Activated CD4-positive, alpha-beta T cell treated with anti-CD3 and anti-CD28 coated beads, Interleukin-2, amount 50 U/mL, for 24 hours (primary cell): Measurements from ENCODE around the gene ANKMY2.
"Not testable (repeated sequence)": the region's sequence is repeated elsewhere in the genome, so short reads cannot be mapped to it uniquely, and the experiment has no call there.

ENCODE experiments used
- DNase-seq, 2 donors: peaks; one replicate each; pipeline ENCODE4 v3.0.0-alpha.2; 2020; ENCODE audit warnings: low read depth in 1 of 2, low spot score in 1 of 2

ANKMY2 gene

DNA sequence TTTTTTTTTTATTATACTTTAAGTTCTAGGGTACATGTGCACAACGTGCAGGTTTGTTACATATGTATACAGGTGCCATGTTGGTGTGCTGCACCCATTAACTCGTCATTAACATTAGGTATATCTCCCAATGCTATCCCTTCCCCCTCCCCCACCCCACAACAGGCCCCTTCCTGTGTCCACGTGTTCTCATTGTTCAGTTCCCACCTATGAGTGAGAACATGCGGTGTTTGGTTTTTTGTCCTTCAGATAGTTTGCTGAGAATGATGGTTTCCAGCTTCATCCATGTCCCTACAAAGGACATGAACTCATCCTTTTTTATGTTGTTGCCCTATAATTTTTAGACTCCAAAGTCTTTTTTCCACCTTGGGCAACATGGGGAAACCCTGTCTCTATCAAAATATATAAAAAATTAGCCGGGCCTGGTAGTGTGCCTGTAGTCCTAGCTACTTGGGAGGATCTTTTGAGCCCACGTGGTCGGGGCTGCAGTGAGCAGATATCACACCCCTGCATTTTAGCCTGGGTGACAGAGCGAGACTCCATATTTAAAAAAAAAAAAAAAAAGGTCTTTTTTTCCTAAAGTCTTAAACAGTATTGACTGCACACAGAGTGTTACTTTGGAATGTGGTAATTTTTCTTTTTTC lies 14.4 kb upstream of the ANKMY2 start:
- not testable (repeated sequence) for DNase-seq

DNA sequence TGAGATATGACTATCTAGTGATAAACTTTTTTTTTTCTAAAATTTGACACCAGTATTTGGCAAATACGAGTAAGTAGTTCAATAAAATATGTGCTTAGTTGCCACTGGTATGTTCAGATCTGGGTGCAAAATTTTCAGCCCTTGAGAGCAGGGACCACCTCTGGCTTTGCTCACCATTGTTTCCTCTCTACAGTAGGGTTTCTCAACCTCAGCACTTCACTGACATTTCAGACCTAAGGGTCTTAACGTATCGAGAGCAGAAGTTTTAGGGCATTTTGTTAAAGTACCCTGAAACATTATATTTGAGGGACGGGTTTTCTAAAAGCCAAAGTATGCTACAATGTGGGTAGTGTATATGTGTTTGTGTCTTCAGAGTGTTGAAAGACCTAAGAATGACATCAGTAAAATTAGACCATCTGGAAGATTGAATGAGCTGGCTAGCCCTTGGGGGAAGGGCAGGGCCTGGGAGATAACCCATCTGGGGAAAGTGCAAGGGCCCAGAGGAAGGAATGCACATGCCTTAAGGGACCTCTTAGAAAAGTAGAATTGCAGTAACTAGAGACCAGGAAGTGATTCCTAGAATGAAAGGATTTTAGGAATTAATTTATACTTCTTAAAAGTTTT lies 12.2 kb upstream of the ANKMY2 start:
- DNase-seq = no peak

DNA sequence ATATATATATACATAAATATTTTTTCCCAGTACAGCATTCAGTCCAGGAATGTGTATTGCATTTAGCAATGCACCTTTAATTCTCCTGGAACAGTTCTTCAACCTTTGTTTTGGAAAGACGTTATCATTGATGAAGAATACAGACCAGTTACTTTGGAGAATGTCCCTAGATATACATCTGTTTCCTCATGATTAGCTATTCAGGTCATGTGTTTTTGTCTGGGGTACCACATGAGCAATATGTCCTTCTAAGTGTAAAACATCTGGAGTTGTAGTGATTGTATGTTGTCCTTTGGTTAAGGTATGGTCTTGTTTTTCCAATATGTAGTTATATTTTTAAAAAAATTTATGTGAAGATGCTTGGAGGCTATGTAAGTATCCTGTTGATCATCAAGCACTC lies 10.6 kb upstream of the ANKMY2 start:
- no peak for DNase-seq

DNA sequence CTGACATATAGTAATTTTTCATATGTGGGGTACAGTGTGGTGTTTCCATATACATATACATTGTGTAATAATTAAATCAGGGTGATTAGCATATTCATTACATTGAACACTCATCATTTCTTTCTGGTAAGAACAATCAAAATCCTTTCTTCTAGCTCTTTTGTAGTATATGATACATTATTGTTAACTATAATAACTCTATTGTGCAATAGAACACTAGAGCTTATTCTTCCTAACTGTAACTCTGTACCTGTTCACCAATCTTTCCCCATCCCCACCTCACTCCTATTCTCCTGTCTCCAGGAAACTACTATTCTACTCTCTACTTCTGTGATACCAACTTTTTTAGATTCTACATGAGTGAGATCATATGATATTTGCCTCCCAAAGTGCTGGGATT lies 9.8 kb upstream of the ANKMY2 start:
- DNase-seq = no peak

DNA sequence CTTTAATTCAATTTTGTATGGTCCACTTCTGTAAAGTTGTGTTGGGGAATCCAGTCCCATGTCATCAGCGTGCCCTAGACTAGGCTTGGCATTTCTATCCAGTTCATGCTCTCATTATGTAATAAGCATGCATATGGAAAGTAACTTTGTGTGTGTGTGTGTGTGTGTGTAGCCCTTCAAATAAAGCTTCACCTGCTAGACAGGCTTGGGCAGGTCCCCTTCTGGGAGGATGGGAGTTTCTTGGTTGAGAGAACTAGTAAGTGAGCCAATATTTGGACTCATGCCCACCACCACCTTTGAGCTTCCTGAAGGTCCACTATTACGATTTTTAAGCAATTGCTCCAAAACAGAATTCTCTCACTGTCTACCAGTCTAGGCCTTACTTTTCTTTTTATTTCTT lies 7.3 kb upstream of the ANKMY2 start:
- no peak for DNase-seq

DNA sequence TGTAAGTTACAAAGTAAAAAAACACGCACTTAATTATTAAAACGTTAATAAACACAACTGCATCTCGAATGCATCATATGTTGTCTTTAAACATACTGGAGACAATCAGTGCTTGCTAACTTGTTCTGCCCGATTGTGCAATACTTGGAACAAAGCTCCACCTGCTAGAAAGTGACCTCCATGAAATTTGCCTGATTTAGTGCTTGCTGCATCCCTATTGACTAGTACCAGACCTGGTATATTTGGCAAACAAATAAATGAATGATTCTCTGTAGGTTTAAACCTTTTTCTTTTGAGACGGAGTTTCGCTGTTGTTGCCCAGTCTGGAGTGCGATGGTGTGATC lies 6.7 kb upstream of the ANKMY2 start:
- no peak for DNase-seq

DNA sequence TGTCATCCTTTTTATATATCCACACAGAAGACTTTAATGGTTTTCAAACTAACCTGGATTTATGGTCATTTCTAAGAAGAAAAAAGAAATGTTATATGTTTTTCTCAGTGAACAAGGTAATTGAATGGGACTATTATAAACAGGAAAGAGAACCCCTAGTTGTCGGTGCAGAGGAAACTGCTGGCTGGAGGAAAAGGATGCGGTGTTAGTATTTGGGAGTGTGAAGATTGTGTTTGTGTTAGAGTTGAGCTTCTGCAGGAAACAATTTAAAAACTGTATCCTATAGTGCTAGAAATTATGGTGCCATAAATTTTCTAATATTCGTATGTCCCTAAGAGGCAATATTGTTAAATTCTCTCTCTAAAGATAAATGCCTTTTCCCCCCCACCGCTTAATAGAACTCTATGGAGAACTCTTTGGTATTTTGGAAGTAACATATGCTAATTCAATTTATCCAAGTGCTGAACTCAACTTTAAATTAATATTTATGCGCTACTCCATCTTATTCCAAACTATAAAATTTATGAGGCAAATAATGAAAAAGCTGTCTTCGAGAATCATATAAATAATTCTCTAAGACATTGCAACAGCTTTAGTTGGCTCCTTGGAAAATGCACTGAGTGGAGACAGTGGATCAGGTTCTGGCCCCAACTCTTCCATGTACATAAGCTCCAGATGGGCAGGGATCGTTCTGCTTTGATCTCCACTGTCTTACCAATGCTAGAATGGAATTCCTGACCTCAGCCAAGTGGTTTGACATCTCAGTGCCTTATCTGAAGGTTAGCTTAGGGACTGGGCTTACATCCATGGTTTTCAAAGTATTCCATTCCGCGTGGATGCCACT lies 6.1 kb upstream of the ANKMY2 start:
- no peak for DNase-seq

DNA sequence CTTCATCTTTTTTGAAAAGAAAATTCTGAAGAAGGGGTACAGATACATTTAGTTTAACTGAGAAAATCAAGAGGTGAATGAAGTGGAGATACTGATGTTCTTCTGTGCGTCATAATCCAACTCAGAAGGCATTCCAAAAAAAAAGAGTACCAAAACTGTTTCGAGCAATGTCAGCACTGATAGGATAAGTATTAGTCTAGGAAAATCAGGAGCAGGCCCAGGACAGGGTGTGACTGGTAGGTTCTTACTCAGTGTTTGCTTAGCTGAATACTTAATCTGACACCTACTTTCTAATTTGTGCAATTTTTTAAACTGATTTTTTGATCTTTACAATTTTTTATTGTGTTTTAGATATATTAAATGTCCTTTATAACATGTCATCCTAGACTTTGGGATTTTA lies 4.7 kb upstream of the ANKMY2 start:
- no peak for DNase-seq

DNA sequence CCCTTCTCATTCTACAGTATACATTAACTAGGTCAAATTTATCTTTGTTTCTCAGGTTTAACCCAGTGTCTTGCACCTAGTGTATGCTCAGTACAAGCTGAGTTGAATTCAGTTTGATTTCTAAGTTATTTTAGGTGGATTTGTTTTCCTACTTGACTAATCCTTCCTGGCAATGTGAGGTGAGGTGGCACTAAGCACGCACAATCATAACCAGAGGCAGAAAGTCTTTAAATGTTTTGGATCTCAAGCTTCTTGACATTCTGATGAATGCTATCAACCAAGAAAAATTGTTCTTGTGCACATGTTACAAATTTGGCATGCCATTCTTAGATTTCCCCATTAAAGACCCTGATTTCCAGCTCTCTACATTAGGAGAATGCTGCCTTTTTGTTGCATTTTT lies 3.6 kb upstream of the ANKMY2 start:
- DNase-seq = no peak

DNA sequence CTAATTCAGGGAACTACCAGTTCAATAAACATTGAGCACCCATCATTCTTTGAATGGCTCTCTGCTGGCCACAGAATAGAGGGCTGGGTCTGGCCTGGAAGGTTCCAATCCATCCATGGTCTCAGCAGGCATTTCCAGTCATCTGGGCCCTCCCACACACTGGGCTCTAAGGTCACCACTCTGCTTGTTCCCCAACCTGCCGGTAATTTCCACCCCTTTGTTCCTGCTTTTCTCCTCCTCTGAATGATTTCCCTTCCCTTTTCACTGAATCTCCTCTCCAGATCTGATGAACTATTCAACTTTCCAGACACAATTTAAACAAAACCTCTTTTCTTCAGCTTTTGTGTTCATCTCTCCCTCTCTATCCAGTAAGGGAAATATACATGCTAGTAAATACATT lies 3.0 kb upstream of the ANKMY2 start:
- DNase-seq = no peak

DNA sequence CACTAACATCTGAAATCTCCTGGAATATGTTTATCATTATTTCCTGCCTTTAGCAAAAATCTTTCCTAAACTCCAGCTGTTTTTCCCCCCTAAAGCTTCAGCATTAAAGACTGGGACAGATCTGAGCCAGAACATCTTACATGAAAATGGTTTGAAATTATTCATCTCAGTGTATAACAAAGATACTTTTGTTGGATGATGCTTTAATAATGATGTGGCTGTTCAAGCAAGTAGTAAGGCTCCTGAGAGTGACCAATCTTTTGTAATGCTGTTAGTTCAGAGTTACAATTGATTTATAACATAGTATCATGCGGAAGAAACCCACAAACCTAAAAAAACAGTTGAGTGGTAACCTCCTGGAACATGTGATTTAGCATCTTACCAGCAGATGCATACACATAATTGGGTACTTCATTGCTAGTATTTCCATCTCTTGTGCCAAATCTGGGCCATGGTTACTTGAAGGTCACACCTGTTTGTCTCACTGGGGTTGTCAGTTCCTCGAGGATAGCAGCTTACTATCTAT lies 1.9 kb upstream of the ANKMY2 start:
- no peak for DNase-seq

DNA sequence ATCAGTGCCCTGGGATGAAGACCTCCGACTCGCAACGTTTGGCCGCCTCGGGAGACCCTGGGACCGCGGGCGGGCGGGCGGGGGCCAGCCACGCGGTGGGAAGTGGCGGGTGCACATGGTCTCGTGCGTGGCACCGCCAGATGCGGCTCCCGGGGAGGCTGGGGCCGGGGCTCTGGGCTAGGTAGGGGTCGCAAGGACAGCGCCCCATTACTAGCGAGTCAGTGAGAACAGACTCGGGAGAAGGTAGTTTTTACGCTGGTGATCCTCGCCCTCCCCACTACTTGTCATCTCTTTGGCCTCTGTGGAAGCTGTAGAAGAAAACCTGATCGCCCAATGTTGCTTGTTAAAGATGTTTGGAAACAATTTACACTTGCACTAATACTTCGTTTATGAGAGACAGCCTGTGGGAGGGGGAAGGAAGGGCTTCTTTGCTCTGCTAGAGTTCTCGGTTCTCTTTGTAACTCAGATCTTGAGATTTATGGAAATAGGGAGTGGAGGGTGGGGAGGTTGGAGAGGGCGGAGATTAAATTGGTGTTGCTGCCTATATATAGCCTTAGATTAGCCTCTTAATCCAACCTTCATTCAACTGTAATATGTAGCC lies 1.0 kb upstream of the ANKMY2 start:
- DNase-seq = no peak

DNA sequence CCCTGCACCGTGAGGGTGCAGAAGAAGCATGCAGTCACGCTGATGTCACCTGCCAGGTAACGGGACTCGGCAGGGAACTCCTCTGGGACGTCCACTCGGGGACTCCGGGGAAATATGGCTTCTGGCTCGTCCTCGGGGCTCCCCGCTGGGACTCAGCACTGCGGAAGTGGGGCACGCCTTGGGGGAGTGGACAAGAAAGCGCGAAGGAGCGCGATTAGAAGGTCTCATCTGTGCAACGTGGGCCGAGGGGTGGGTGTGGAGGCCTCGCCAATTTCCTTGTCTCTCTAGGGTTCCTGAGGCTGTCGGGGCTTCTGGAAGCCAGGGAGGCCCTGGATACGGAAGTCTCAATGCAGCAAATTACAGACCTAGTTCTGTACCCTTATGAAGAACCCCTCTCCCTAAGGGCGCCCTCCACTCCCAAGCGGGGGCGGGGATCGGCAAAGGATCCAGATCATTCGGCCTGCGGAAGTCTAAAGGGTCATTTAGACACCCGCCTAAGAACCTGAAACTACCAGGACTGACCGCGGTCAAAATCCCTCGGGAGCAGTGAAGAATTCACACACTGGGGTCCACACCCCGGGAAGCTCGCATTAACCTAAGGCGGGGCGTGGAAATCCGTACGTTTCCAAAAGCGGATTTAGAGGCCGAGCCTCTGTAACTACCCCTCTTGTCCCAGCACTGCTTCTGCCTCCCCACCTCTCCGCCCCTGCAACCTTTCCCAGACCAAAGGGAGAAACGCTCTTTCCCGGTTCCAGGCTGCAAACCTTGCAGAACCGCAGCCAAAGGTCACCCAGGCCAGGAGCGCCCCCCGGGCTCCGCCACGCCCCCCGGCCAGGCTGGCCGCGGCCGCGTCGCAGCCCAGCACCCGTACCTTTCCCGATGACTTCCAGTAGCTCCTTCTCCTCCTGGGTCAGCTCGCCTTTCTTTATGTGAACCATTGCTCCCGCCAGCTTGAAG lies 640 bp downstream of the ANKMY2 start:
- peak; percentile 24 to 37 for DNase-seq

DNA sequence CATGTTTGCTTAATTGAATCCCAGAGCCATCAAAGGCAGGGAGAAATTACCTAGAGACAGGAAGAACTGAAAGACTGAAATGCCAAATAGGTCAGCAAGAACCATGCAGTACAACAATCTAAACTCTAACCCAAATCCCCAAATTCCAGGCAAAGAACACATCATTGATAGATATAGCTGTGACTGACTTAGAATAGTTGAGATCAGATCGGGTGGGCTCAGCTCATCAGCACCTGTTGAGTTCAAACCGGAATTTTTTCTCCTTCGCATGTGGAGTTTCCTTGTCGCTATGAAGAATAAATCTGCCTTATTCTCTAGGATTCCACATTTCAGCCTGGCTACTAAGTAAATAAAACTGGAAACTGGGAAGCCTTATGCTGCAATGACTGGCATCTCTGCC lies 1.4 kb downstream of the ANKMY2 start:
- DNase-seq = no peak

DNA sequence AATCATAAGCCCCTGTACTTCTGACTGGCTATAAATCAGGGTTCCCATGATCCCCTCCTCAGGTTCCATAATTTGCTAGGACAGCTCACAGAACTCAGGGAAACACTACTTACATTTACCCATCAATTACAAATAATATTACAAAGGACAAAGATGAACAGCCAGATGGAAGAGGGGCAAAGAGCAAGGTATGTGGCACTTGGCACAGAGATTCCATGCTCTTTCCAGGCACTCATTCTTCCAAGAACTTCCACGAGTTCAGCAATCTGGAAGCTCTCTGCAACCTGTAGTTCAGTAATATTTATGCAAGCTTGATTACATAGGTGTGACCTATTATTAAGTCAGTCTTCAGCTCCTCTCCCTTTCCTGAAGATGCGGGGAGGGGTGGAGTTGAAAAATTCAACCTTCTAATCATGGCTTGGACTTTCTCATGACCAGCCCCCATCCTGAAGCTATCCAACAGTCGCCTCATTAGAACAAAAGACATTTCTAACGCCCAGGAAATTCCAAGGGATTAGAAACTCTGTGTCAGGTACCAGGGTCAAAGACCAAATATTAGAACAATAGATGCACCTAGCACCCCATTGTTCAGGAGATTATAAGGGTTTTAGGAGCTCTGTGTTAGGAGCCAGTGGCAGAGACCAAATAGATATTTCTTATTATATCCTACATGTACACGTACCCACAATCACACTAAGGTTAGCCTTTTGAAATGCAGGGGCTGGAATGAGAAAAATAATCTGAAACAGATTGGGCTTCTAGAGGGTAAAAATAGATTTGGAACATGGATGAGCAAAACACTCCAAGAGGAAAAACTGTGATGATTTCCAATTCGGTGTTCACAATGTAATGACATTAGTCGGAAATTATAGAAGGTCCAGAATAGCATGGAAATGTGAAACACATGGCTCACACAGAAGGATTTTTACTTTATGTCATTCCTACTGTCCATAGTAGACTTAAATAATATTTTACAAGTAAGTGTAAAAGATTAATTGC lies 7.0 kb downstream of the ANKMY2 start:
- DNase-seq = no peak

DNA sequence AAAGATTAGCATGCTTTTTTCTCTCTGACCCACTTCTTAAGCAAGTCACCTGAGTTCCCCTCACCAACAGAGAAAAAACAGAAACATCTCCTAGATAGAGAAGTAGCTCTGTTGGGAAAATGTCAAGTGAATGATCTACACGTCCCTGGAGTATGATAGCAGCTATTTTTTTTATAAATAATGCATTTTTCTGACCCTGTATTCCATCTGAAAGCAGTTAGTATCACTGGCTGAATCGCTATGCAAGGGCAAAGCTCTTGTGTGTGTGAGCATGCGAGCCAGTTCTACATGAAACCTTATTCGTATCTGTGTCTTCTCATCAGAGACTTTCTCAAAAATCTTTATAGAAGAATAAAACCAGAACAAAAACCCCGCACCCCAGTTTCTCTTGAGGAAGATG lies 8.2 kb downstream of the ANKMY2 start:
- no peak for DNase-seq

DNA sequence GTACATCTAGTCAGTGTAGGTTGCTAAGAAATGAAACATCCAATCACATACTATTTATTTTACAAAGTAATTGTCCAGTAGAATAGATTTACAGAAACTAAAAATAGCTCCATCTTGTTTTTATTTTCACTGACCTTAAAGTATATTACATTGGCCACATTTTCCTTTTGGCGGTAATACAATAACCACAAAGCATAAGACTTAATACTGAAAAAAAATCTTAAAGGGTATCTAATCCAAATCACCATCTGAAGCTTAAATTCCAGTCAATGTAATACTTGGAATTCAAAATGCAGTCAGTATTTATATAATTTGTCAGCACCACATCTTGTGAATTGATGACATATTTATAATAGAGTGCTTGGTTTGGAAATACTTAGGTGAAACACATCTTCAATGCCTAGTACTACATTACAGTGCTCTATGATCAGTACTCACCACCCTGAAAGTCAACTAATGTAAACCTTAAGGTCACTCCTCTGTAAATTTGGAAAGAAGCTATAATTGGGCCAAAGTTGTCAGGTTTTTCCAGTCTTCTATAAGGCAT lies 8.9 kb downstream of the ANKMY2 start:
- DNase-seq = no peak

DNA sequence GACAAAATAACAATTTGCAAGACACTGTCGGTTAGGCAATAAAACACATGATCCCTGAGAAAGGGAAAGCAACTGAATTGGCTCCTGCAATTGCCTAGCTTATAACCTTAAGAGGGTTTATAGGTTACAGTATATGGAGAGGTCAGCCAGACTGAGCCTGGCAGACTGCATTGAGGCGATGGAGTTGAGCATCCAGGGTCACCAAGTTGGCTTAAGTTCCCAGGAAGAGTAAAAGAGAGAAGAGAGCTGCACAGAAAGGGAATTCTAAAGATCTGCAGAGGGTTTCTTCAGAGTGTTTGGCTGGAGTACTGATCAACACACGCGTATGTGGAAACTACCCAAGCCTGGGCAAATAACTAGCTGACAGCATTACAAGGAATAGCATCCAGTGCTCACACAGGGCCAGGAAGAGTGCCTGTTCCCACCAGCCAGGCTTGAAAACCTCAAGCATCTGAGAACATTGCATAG lies 11.2 kb downstream of the ANKMY2 start:
- DNase-seq = no peak

DNA sequence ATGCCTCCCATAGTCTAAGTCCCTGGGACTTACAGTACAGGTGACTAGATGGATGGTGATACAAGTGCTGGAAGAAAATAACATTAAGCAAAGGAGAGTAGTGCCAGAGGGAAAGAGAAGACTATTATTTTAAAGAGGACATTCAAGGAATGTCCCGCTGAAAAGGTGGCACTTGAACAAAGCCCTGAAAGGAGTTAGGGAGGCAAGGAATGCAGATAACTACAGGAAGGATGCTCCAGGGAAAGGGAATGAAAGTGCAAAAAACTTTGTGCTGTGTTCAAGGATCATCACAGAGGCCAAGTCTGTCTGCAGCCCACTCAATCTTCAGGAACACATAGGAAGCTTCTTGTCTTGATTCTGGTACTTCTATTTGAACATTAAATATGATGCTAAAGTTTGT lies 14.9 kb downstream of the ANKMY2 start:
- no peak for DNase-seq
